H1 (cell line): Measurements from ENCODE around the gene BEAN1. TPM values are rescaled to one million over a fixed set of nuclear protein-coding genes. Genes with fewer than 3 reads are reported as not detected.

Source experiments
- CTCF ChIA-PET: fragments of 300-600 bp; sonication (Branson Sonifier 250); formaldehyde crosslinking; loops from one replicate; lab custom pipeline; 2021; ENCODE audit not compliant: partially characterized antibody; lab: Charles Lee
- POLR2A ChIA-PET: fragments of 300-600 bp; sonication (Branson Sonifier 250); formaldehyde crosslinking; loops from one replicate; lab custom pipeline; 2021; ENCODE audit warnings: inconsistent platforms; ENCODE audit not compliant: partially characterized antibody; lab: Charles Lee
- DNase-seq, 2 experiments: peaks; one replicate each; pipeline versions ENCODE4 v3.0.0 to v3.0.0-alpha.2; 2010 to 2022; ENCODE audit warnings: low spot score in 2 of 2, low read depth in 1 of 2, mixed read lengths in 1 of 2
- FAIRE-seq: peaks from 2 replicates; lab custom pipeline; 2011; peaks lifted over from hg19 to GRCh38; lab: Jason Lieb, UNC
- H2AFZ ChIP-seq: 2 replicates; pipeline ENCODE4 v1.8.1; 2012; ENCODE audit warnings: low read length, inconsistent platforms
- H2AK5ac ChIP-seq: 2 replicates; pipeline ENCODE4 v1.6.1; 2013; ENCODE audit warnings: low read depth, low read length
- H2BK120ac ChIP-seq: replicated peaks from 2 replicates; pipeline ENCODE3; 2013; ENCODE audit warnings: low read depth, low read length, inconsistent platforms
- H2BK12ac ChIP-seq: 2 replicates; pipeline ENCODE4 v1.6.1; 2013; ENCODE audit warnings: low read depth, low read length
- H2BK15ac ChIP-seq: 2 replicates; pipeline ENCODE4 v1.6.1; 2013; ENCODE audit warnings: low read length
- H2BK20ac ChIP-seq: 2 replicates; pipeline ENCODE4 v1.6.1; 2013; ENCODE audit warnings: low read length
- H2BK5ac ChIP-seq: 2 replicates; pipeline ENCODE4 v1.6.1; 2013; ENCODE audit warnings: low read depth, low read length
- H3K14ac ChIP-seq: 2 replicates; pipeline ENCODE4 v1.6.1; 2013; ENCODE audit warnings: inconsistent platforms; ENCODE audit not compliant: insufficient read length
- H3K18ac ChIP-seq: 2 replicates; pipeline ENCODE4 v1.6.1; 2013; ENCODE audit warnings: low read length; ENCODE audit errors: extremely low read depth
- H3K23ac ChIP-seq: 2 replicates; pipeline ENCODE4 v1.6.1; 2013; ENCODE audit warnings: inconsistent platforms; ENCODE audit not compliant: insufficient read length
- H3K23me2 ChIP-seq: 2 replicates; pipeline ENCODE4 v1.6.1; 2013; ENCODE audit warnings: low read depth, low read length
- H3K27ac ChIP-seq: 2 replicates; pipeline ENCODE4 v1.6.1; 2011; ENCODE audit warnings: low read depth, low read length, inconsistent platforms
- H3K27me3 ChIP-seq, 4 experiments: replicated peaks in 1 of 4; 1 replicate in 1 of 4; 2 replicates in 3 of 4; pipeline versions ENCODE4 v1.6.1 to v1.8.1; 2011 to 2013; ENCODE audit warnings: low read length in 3 of 4, mild to moderate bottlenecking in 3 of 4, inconsistent platforms in 2 of 4, mixed read lengths in 2 of 4, moderate library complexity in 1 of 4; ENCODE audit not compliant: control insufficient read depth in 3 of 4, insufficient read depth in 3 of 4; ENCODE audit errors: extremely low read depth in 1 of 4
- H3K36me3 ChIP-seq, 4 experiments: 2 replicates each; pipeline versions ENCODE4 v1.6.1 to v1.8.1; 2011 to 2013; ENCODE audit warnings: mild to moderate bottlenecking in 4 of 4, low read length in 3 of 4, moderate library complexity in 2 of 4, control low read depth in 1 of 4, inconsistent platforms in 1 of 4; ENCODE audit not compliant: insufficient read depth in 4 of 4, control insufficient read depth in 2 of 4
- H3K4ac ChIP-seq: replicated peaks from 2 replicates; pipeline ENCODE3; 2013; ENCODE audit warnings: low read length, low read depth, mixed read lengths, inconsistent platforms; ENCODE audit not compliant: insufficient read length
- H3K4me1 ChIP-seq, 4 experiments: replicated peaks in 1 of 4; 1 replicate in 1 of 4; 2 replicates in 3 of 4; pipeline versions ENCODE4 v1.6.1 to v1.8.1; 2011 to 2013; ENCODE audit warnings: low read length in 3 of 4, inconsistent platforms in 2 of 4, mixed read lengths in 1 of 4; ENCODE audit not compliant: insufficient read depth in 4 of 4, control insufficient read depth in 3 of 4
- H3K4me2 ChIP-seq, 2 experiments: 2 replicates each; pipeline versions ENCODE4 v1.6.1 to v1.8.1; 2011 to 2013; ENCODE audit warnings: low read depth in 2 of 2, low read length in 2 of 2, control low read depth in 1 of 2, inconsistent platforms in 1 of 2, mild to moderate bottlenecking in 1 of 2; ENCODE audit not compliant: insufficient read depth in 1 of 2
- H3K4me3 ChIP-seq, 4 experiments: fragments of 200-600, 300-600 bp in 1 of 4; sonication (generic), shearing (Covaris generic), sonication (Bioruptor Twin) in 1 of 4; 2 replicates each; pipeline versions ENCODE4 v1.5.1 to v1.8.1; 2011 to 2016; ENCODE audit warnings: low read length in 4 of 4, low read depth in 3 of 4, control low read depth in 2 of 4, inconsistent platforms in 2 of 4, mild to moderate bottlenecking in 2 of 4, mixed read lengths in 1 of 4, moderate library complexity in 1 of 4; ENCODE audit not compliant: insufficient read depth in 2 of 4; ENCODE audit errors: extremely low read depth in 1 of 4
- H3K56ac ChIP-seq: replicated peaks from 2 replicates; pipeline ENCODE3; 2013; ENCODE audit warnings: low read depth, mild to moderate bottlenecking, mixed read lengths, low read length, inconsistent platforms; ENCODE audit not compliant: insufficient read length
- H3K79me1 ChIP-seq: 2 replicates; pipeline ENCODE4 v1.6.1; 2013; ENCODE audit warnings: low read depth, low read length, control low read depth
- H3K79me2 ChIP-seq, 2 experiments: 2 replicates each; pipeline versions ENCODE4 v1.6.1 to v1.8.1; 2012 to 2013; ENCODE audit warnings: low read length in 2 of 2, mild to moderate bottlenecking in 2 of 2, inconsistent platforms in 1 of 2; ENCODE audit not compliant: insufficient read depth in 2 of 2, control insufficient read depth in 1 of 2
- H3K9ac ChIP-seq, 4 experiments: replicated peaks in 1 of 4; 1 replicate in 1 of 4; 2 replicates in 3 of 4; pipeline versions ENCODE4 v1.6.1 to v1.8.1; 2011 to 2013; ENCODE audit warnings: low read depth in 3 of 4, low read length in 3 of 4, control low read depth in 2 of 4, mild to moderate bottlenecking in 2 of 4, moderate library complexity in 2 of 4, inconsistent platforms in 1 of 4; ENCODE audit errors: extremely low read depth in 1 of 4
- H3K9me3 ChIP-seq, 2 experiments: 2 replicates each; pipeline versions ENCODE4 v1.6.1 to v1.8.1; 2012 to 2013; ENCODE audit warnings: mild to moderate bottlenecking in 2 of 2, moderate library complexity in 2 of 2, control low read depth in 1 of 2, inconsistent platforms in 1 of 2, low read depth in 1 of 2, low read length in 1 of 2, mixed read lengths in 1 of 2; ENCODE audit not compliant: insufficient read depth in 2 of 2
- H4K20me1 ChIP-seq, 2 experiments: replicated peaks in 1 of 2; 2 replicates each; pipeline versions ENCODE3 to v1.8.1; 2011 to 2013; ENCODE audit warnings: inconsistent platforms in 2 of 2, low read length in 2 of 2, mild to moderate bottlenecking in 1 of 2; ENCODE audit not compliant: insufficient read depth in 2 of 2, control insufficient read depth in 1 of 2
- H4K5ac ChIP-seq: 2 replicates; pipeline ENCODE4 v1.6.1; 2013; ENCODE audit warnings: low read length, low read depth, mixed read lengths, inconsistent platforms; ENCODE audit not compliant: insufficient read length
- H4K8ac ChIP-seq: 2 replicates; pipeline ENCODE4 v1.8.0; 2013; ENCODE audit warnings: mild to moderate bottlenecking, moderate library complexity, low read length, inconsistent platforms; ENCODE audit not compliant: insufficient read depth; ENCODE audit errors: extremely low read depth
- H4K91ac ChIP-seq: replicated peaks from 2 replicates; pipeline ENCODE3; 2013; ENCODE audit warnings: low read length, mixed read lengths, inconsistent platforms; ENCODE audit not compliant: insufficient read length
- JUND ChIP-seq: IDR thresholded peaks from 2 replicates; pipeline ENCODE4 v1.6.1; 2011; ENCODE audit warnings: mild to moderate bottlenecking, improper control_type of control experiment, low read length
- SIX5 ChIP-seq: IDR thresholded peaks from 2 replicates; pipeline ENCODE4 v1.6.1; 2011; ENCODE audit warnings: mild to moderate bottlenecking, low read depth, low read length
- SP2 ChIP-seq: IDR thresholded peaks from 2 replicates; pipeline ENCODE4 v1.6.1; 2012; ENCODE audit warnings: mild to moderate bottlenecking, low read length, inconsistent platforms
- WGBS, 2 experiments: shearing (Covaris generic) in 1 of 2; methylation state at CpG; one replicate each; pipeline versions ENCODE4 v1.1.6 to v1.1.7; 2013 to 2015; ENCODE audit warnings: low lambda C conversion rate in 2 of 2, mixed read lengths in 2 of 2, inconsistent platforms in 1 of 2, low coverage in 1 of 2, missing lambda C conversion rate in 1 of 2; ENCODE audit not compliant: insufficient replicate concordance in 2 of 2, insufficient coverage in 1 of 2, insufficient read length in 1 of 2; ENCODE audit errors: extremely low coverage in 1 of 2, missing lambda C conversion rate in 1 of 2; 5-methylcytosine and 5-hydroxymethylcytosine counted together
- polyA plus RNA-seq, 7 experiments: library from polyadenylated mRNA; depleted of rRNA in 3 of 7; stranded (reverse) in 5 of 7; unstranded in 2 of 7; fragments of >200 nt in 5 of 7; fragments of 200-250 nt in 2 of 7; gene quantifications; 1 replicate in 5 of 7; 2 replicates in 1 of 7; 4 replicates in 1 of 7; pipeline versions ENCODE4 v1.2.1 to v1.2.3, GENCODE V29; 2011 to 2013; ENCODE audit warnings: missing spikeins in 2 of 7, mixed read lengths in 2 of 7
- total RNA-seq: library from RNA; stranded (reverse); fragmentation: NEBNext Ultra II Directional; extraction: Animal tissue kit (Norgen Biotek cat#: 25700); gene quantifications from 2 replicates; pipeline ENCODE4 v1.2.1, GENCODE V29; 2021

BEAN1 gene
- total and polyA plus RNA-seq, 2 of the 8 experiments (the other 6 are each of a cell fraction or from before 2014, with no cell fraction given): 0.08 TPM; not detected in 1

DNA sequence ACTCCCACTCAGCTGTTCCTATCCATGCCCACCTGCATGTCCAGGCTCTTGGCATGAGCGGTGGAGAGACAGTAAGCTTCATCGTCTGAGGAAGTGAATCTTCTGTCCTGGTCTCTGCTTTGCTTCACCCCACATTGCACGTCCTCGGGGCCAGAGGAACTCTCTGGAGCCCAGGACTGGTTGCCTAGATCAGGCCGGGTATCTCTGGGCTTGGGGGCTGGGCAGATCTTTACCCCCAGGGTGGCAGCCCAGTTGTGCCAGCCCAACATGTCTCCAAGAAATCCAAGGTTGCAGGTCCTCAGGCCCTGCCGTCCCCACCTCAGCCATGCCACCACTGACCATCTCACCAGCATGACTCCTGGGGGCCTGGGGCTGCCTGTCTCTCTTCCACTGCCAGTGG, 58.3 kb downstream of the BEAN1 start:
- H3K4me3 ChIP-seq: no peak overlapping the region
- WGBS, 2 experiments: 89% methylated on average over 6 of the region's 6 CpGs; no CpG with 5 or more reads in 1 of the 2 experiments
- no peak overlapping the region for H2BK20ac ChIP-seq
- ChIA-PET POLR2A (no interaction called here), CTCF (interaction anchor here (0.6 to 15.3 kb wide), 10 partner anchors 8 to 158 kb away, joined by 3 to 226 read pairs (median 5); no protein-coding TSS in a partner anchor)
- peaks cover 0 to 4% (median 2%) of the 10 kb centered on the region in 4 experiments; a peak in 3 of 7 replicates for H3K4me1 ChIP-seq
- no peak overlapping the region for H2BK120ac ChIP-seq
- no peaks in the 10 kb centered on the region; a peak in 1 of 8 replicates for H3K36me3 ChIP-seq
- peak overlapping the region; percentile 85; the same call in 1 of the 2 replicates for H2BK12ac ChIP-seq
- H3K4me2 ChIP-seq: no peak overlapping the region
- no peak overlapping the region for H3K56ac ChIP-seq
- no peak for TF ChIP-seq JUND
- TF ChIP-seq SIX5: no peak
- no peak for TF ChIP-seq SP2
- TF ChIP-seq, all 59 proteins: peak for 0
- Histone ChIP-seq H2BK15ac (no peak overlapping the region), H4K91ac (no peak overlapping the region), H3K9me3 (peaks cover 0 to 3% of the 10 kb centered on the region in 2 experiments; a peak in 1 of 4 replicates), H2AFZ (no peak overlapping the region), H4K20me1 (no peaks in the 10 kb centered on the region), H3K23me2 (no peaks in the 10 kb centered on the region; the same call in 1 of the 2 replicates), H3K23ac (no peak overlapping the region), H3K4ac (no peak overlapping the region), H4K5ac (no peak overlapping the region), H3K9ac (no peak overlapping the region), H2BK5ac (no peak overlapping the region), H4K8ac (no peak overlapping the region), H3K79me2 (no peaks in the 10 kb centered on the region), H3K79me1 (no peaks in the 10 kb centered on the region), H3K14ac (no peak overlapping the region), H3K18ac (no peak overlapping the region), H3K27me3 (no peaks in the 10 kb centered on the region), H2AK5ac (no peak overlapping the region), H3K27ac (no peak overlapping the region; the same call in 1 of the 2 replicates)
- DNase-seq: no peak
- no peak for FAIRE-seq
